ENCODE measurements around the gene GBE1.

Gene GBE1

DNA sequence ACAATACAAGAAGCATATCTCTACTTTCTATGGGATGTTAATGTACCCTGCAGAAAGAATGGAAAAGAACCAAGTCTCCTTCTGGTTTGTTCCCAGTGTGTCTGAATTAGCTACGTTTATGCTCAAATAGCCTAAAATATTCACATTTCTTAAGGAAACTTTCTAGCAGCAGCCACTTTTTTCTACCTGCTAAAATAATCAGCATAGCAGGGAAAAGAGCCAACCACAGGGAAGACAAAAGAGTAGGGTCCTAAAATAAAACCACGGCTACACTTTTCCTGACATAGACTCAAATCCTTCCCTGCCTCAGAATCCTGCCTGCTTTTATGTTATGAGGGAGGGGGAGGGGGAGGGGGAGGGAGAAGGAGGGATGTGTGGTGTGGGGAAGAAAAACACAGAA, 136.7 kb downstream of the GBE1 start:
- DNase-seq (ENCODE audit: low spot score in 2 of 2) = no peak
- ATAC-seq (replicated peaks; ENCODE audit: extremely low read depth, poor library complexity, severe bottlenecking) = no peak
- H3K4me1 Mint-ChIP-seq = no peaks in the 10 kb centered on the region
- no peak overlapping the region for H3K27ac Mint-ChIP-seq (ENCODE audit: low read depth)
- H3K4me3 Mint-ChIP-seq = no peak overlapping the region
- H3K9me3 Mint-ChIP-seq = no peaks in the 10 kb centered on the region
- H3K27me3 Mint-ChIP-seq = no peaks in the 10 kb centered on the region
- H3K36me3 Mint-ChIP-seq (ENCODE audit: insufficient read depth) = no peaks in the 10 kb centered on the region

DNA sequence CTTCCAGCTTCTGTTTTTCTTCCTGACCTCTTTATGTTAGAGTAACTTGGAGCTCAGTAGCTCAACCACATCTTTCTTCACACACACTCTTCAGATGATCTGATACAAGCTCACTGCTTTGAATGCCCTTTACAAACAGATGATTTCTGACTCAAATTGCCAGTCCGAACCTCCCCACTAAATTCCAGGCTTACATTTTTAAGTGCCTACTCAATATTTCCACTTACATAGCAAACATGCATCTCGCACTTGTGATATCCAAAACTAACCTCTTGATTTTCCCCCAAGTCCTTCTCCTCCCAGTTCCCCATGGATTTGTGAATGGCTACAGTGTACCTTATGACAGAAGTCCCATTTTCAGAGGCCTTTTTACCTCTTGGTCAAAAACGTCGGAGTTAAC, 139.1 kb downstream of the GBE1 start:
- DNase-seq (ENCODE audit: low spot score in 2 of 2) = no peak
- no peaks in the 10 kb centered on the region for H3K9me3 Mint-ChIP-seq
- H3K4me3 Mint-ChIP-seq = no peak overlapping the region

DNA sequence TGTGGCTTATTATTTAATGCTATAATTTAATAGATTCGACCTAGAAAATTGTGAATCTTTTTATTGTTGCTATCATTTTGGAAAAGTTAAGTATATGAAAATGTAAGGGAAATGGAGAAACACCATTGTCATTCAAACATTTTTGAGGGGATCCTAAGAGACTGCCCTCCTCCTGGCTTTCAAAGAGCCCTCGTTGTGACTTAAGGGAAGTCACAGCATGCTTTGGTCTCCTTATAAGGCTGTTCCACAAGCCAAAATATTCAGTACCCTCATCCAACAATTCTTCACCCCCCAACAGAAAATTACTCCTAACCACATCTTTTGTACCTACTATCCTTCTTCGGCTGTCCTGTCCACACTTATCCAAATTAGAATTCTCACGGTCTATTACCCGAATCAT, 140.2 kb downstream of the GBE1 start:
- Mint-ChIP-seq H3K27ac (ENCODE audit: low read depth) (no peak overlapping the region), H3K4me1 (no peaks in the 10 kb centered on the region), H3K27me3 (no peaks in the 10 kb centered on the region), H3K4me3 (no peak overlapping the region), H3K36me3 (ENCODE audit: insufficient read depth) (no peaks in the 10 kb centered on the region), H3K9me3 (no peaks in the 10 kb centered on the region)
- ATAC-seq (replicated peaks; ENCODE audit: extremely low read depth, poor library complexity, severe bottlenecking) (no peak), DNase-seq (ENCODE audit: low spot score in 2 of 2) (no peak)

More for the DNA sequence above, 139.1 kb downstream of the GBE1 start:
- ATAC-seq (replicated peaks; ENCODE audit: extremely low read depth, poor library complexity, severe bottlenecking) = no peak
- no peaks in the 10 kb centered on the region for H3K27me3 Mint-ChIP-seq
- no peaks in the 10 kb centered on the region for H3K4me1 Mint-ChIP-seq
- H3K27ac Mint-ChIP-seq (ENCODE audit: low read depth) = no peak overlapping the region
- H3K36me3 Mint-ChIP-seq (ENCODE audit: insufficient read depth) = no peaks in the 10 kb centered on the region

DNA sequence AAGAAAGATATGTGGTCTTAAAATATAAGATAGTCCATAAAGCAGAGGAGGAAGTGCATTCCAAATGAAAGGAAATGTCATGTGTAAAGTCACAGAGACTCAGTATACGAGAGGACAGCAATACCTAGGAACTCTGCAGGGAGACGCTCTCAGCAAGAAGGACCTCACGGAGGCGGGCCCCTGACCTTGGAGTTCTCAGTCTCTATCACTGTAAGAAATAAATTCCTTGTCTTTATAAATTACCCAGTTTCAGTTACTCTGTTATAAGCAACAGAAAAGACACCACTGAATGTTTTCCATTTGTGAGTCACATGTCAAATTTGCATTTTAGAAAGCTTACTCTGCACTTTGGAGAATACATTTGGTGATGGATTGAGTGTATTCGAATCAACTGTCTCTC, 140.6 kb downstream of the GBE1 start:
- Mint-ChIP-seq H3K27ac (ENCODE audit: low read depth) (no peak overlapping the region), H3K36me3 (ENCODE audit: insufficient read depth) (no peaks in the 10 kb centered on the region), H3K4me1 (no peaks in the 10 kb centered on the region), H3K27me3 (no peaks in the 10 kb centered on the region), H3K9me3 (no peaks in the 10 kb centered on the region), H3K4me3 (no peak overlapping the region)
- no peak for DNase-seq (ENCODE audit: low spot score in 2 of 2)
- no peak for ATAC-seq (replicated peaks; ENCODE audit: extremely low read depth, poor library complexity, severe bottlenecking)

DNA sequence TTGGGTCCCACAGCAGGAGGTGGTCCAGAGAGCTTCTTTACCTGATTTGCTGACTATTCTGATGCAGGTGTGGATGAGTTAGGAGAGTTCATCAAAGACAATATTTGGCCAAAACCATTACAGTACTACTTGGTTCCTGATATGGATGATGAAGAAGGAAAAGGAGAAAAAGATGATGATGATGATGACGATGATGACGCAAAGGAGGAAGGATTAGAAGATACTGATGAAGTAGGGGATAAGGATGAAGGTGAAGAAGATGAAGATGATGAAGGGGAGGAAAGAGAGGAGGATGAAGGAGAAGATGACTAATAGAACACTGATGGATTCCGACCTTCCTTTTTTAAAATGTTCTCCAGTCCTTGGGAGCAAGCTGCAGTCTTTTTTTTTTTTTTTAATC, 148.7 kb downstream of the GBE1 start:
- Mint-ChIP-seq H3K36me3 (ENCODE audit: insufficient read depth) (no peaks in the 10 kb centered on the region), H3K27ac (ENCODE audit: low read depth) (no peak overlapping the region), H3K9me3 (no peaks in the 10 kb centered on the region), H3K4me1 (no peaks in the 10 kb centered on the region), H3K4me3 (no peak overlapping the region), H3K27me3 (no peaks in the 10 kb centered on the region)
- ATAC-seq (replicated peaks; ENCODE audit: extremely low read depth, poor library complexity, severe bottlenecking) (no peak), DNase-seq (ENCODE audit: low spot score in 2 of 2) (no peak)

DNA sequence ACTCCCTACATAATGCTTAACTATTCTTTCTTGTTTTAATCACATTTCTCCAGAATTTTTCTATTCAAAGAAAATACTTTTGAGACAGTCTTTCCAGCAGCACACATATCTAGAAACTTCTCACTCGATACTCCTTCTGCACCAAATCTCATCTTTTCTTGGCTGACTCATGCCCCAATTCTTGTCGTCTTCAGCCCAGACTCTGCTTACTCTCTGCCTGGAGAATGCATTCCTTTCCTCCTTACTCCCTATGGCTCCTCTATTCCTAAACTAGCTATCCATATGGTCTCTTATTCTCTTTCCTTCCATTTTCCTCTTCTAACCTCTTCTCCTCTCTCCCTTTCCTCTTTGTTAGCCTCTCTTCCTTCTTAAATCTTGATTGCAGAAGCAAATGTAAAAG, 158.7 kb downstream of the GBE1 start:
- H3K27me3 Mint-ChIP-seq = no peaks in the 10 kb centered on the region
- DNase-seq (ENCODE audit: low spot score in 2 of 2) (no peak), ATAC-seq (replicated peaks; ENCODE audit: extremely low read depth, poor library complexity, severe bottlenecking) (no peak)
- H3K9me3 Mint-ChIP-seq = no peaks in the 10 kb centered on the region
- no peaks in the 10 kb centered on the region for H3K4me1 Mint-ChIP-seq
- H3K36me3 Mint-ChIP-seq (ENCODE audit: insufficient read depth) = no peaks in the 10 kb centered on the region
- no peak overlapping the region for H3K4me3 Mint-ChIP-seq
- H3K27ac Mint-ChIP-seq (ENCODE audit: low read depth) = no peak overlapping the region

DNA sequence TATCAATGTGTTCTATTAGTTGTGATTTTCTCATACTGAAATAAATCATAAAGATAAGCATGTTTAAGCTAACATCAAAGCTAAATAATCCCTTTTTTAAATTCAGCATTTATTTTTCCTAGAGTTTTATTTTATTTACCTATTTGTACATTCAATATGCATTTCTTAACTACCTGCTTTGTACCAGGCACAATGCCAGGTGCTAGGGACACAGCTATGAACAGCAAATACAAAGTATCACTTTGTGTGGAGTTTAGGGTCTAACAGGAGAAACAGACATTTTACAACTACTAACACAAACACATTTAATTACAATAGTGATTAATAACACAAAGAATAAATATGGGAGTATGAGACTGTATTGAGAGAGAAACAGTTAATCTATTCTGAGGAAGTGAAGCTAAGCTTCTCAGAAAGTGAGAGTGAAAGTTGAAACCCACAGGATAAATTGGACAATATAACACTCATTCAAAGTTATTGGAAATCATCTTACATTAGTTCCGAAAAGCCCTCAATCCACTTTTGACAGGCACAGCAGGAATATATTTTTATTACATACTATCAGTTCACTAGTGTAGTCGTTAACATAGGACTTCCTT, 159.6 kb downstream of the GBE1 start:
- no peaks in the 10 kb centered on the region for H3K9me3 Mint-ChIP-seq
- H3K36me3 Mint-ChIP-seq (ENCODE audit: insufficient read depth) = no peaks in the 10 kb centered on the region
- no peaks in the 10 kb centered on the region for H3K4me1 Mint-ChIP-seq
- H3K27ac Mint-ChIP-seq (ENCODE audit: low read depth) = no peak overlapping the region
- no peaks in the 10 kb centered on the region for H3K27me3 Mint-ChIP-seq
- no peak for DNase-seq (ENCODE audit: low spot score in 2 of 2)
- ATAC-seq (replicated peaks; ENCODE audit: extremely low read depth, poor library complexity, severe bottlenecking) = no peak
- no peak overlapping the region for H3K4me3 Mint-ChIP-seq

DNA sequence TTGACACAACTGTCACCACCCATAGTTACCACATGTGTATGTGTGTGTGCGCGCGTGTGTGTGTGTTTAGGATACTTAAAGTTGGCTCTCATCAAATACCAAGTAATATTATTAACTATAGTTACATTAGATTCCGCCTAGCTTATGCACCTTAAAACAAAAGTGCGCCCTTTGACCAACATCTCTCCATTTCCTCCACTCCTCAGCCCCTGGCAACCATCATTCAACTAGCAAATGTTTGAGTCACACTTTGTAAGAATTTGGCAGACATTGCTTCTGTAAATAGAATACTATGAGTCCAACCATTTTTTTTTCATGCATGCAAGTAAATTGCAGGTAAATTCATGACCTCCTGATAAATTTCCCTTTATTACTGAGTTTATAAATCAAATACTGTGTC, 169.3 kb downstream of the GBE1 start:
- H3K36me3 Mint-ChIP-seq (ENCODE audit: insufficient read depth) = peaks cover 2% of the 10 kb centered on the region
- H3K4me3 Mint-ChIP-seq = no peak overlapping the region
- DNase-seq (ENCODE audit: low spot score in 2 of 2) (no peak), ATAC-seq (replicated peaks; ENCODE audit: extremely low read depth, poor library complexity, severe bottlenecking) (no peak)
- H3K9me3 Mint-ChIP-seq = no peaks in the 10 kb centered on the region
- H3K27me3 Mint-ChIP-seq = no peaks in the 10 kb centered on the region
- H3K27ac Mint-ChIP-seq (ENCODE audit: low read depth) = no peak overlapping the region
- no peaks in the 10 kb centered on the region for H3K4me1 Mint-ChIP-seq

DNA sequence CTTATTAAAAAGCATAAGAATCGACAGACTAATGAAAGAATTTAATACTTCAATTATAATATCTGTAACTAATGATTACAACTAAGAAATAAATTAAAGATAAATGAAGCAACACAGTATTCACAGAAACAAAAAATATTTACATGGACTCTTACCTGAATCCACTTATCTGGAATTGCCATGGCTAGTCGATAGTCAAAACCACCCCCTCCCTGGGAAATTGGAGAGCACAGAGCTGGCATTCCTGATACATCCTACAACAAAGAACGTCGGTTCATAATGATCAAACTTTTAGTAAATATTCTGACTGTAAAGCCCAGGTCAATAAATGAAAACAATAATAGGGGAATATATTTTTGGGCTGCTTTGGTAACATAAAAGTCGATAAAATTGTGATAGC, 175.5 kb downstream of the GBE1 start:
- ATAC-seq (replicated peaks; ENCODE audit: extremely low read depth, poor library complexity, severe bottlenecking) = no peak
- Mint-ChIP-seq H3K4me3 (no peak overlapping the region), H3K4me1 (no peaks in the 10 kb centered on the region), H3K9me3 (no peaks in the 10 kb centered on the region), H3K36me3 (ENCODE audit: insufficient read depth) (no peaks in the 10 kb centered on the region), H3K27me3 (no peaks in the 10 kb centered on the region), H3K27ac (ENCODE audit: low read depth) (no peak overlapping the region)
- DNase-seq (ENCODE audit: low spot score in 2 of 2) = no peak

DNA sequence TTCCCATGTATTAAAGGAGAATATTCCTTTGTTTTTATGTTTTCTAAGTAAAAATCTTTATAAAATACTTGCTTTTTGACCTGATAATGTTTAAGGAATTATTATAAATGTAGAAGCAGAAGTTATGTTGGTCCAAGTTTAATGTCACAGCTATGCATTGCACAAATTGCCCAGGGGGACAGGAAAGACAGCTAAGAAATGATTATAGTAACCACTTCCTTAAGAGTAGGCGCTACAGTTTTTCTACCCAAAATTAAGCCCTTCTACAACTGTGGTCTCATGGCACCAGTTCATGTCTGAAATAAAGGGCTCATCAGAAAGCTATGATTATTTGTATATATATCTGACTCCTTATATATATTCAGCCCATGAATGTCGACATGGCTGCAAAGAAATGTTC, 176.4 kb downstream of the GBE1 start:
- Mint-ChIP-seq H3K27me3 (no peaks in the 10 kb centered on the region), H3K9me3 (no peaks in the 10 kb centered on the region), H3K4me3 (no peak overlapping the region), H3K36me3 (ENCODE audit: insufficient read depth) (no peaks in the 10 kb centered on the region), H3K4me1 (no peaks in the 10 kb centered on the region), H3K27ac (ENCODE audit: low read depth) (no peak overlapping the region)
- DNase-seq (ENCODE audit: low spot score in 2 of 2) = no peak
- no peak for ATAC-seq (replicated peaks; ENCODE audit: extremely low read depth, poor library complexity, severe bottlenecking)

DNA sequence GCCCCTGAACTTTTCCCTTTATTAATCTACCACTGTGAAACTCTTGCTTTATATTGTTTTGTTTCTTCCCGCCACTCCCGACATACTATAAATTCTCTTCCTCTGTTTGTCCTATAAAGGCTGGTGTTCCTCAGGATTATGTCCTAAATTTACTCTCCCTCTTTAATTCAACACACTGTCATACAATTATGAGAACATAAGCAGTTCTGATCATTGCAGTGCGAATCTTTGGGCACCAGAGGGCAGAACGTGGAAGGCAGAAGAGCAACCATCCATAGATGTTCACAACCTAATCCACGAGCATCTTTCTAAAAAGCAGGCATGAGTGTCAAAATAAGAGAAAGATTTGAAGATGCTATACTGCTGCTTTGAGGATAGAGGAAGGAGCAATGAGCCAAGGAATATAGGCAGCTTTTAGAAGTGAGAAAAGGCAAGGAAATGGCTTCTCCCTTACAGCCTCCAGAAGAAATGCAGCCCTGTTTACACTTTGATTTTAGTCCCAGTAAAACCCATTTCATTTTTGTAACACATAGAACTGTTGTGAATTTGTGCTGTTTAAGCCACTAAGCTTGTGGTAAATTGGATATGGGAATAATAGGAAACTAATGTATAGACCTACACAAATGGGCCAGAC, 179.4 kb downstream of the GBE1 start:
- peaks cover 4% of the 10 kb centered on the region for H3K36me3 Mint-ChIP-seq (ENCODE audit: insufficient read depth)
- H3K27me3 Mint-ChIP-seq = no peaks in the 10 kb centered on the region
- H3K9me3 Mint-ChIP-seq = no peaks in the 10 kb centered on the region
- ATAC-seq (replicated peaks; ENCODE audit: extremely low read depth, poor library complexity, severe bottlenecking) (no peak), DNase-seq (ENCODE audit: low spot score in 2 of 2) (no peak)
- no peak overlapping the region for H3K27ac Mint-ChIP-seq (ENCODE audit: low read depth)
- no peak overlapping the region for H3K4me3 Mint-ChIP-seq
- no peaks in the 10 kb centered on the region for H3K4me1 Mint-ChIP-seq

DNA sequence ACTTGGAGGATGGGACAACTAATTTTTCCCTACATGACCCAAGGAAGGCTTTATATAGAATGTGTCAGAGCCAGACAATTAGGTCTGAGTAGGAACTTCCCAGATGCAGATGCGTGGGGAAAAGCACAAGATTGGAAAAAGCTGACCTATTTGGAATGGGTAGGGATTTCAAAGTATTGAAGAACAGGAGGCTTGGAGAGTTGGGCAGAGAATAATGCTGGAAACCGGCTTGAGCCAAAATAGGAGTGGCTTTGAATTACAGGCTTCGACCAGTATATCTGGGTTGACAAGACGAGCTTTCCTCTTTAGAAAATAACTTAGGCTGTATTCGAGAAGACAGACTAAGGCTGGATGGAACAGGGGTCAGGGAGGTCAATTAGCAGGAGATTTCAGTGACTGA, 181.1 kb downstream of the GBE1 start:
- DNase-seq (ENCODE audit: low spot score in 2 of 2) = no peak
- H3K4me1 Mint-ChIP-seq = no peaks in the 10 kb centered on the region
- no peak overlapping the region for H3K4me3 Mint-ChIP-seq
- H3K27me3 Mint-ChIP-seq = no peaks in the 10 kb centered on the region
- ATAC-seq (replicated peaks; ENCODE audit: extremely low read depth, poor library complexity, severe bottlenecking) = no peak
- H3K36me3 Mint-ChIP-seq (ENCODE audit: insufficient read depth) = peaks cover 4% of the 10 kb centered on the region
- H3K9me3 Mint-ChIP-seq = no peaks in the 10 kb centered on the region
- no peak overlapping the region for H3K27ac Mint-ChIP-seq (ENCODE audit: low read depth)

DNA sequence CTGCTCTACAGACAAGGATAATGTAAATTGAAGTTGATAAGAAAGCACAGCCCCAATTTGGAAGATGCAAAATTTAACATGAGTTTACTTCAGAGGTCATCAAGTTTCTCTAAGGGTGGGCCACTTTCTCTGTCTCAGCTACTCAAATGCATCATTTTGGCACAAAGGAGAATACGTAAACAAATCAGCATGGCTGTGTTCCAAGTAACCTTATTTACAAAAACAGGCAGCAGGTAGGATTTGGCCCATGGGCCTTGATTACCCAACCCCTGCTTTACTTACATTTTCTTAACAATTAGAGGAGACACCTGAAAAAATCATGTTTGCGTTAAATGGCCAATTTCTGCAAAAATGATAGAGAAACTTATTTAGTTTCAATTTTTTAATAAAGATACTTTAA, 181.7 kb downstream of the GBE1 start:
- Mint-ChIP-seq H3K27ac (ENCODE audit: low read depth) (no peak overlapping the region), H3K36me3 (ENCODE audit: insufficient read depth) (peaks cover 4% of the 10 kb centered on the region), H3K9me3 (no peaks in the 10 kb centered on the region), H3K4me3 (no peak overlapping the region), H3K27me3 (no peaks in the 10 kb centered on the region), H3K4me1 (no peaks in the 10 kb centered on the region)
- ATAC-seq (replicated peaks; ENCODE audit: extremely low read depth, poor library complexity, severe bottlenecking) = no peak
- no peak for DNase-seq (ENCODE audit: low spot score in 2 of 2)
